ENCODE measurements around the gene MAST3. TPM values are rescaled to one million over a fixed set of nuclear protein-coding genes. Genes with fewer than 3 reads are reported as not detected.

The MAST3 gene
- total and polyA plus RNA-seq, 2 of the 13 experiments (the other 11 are each of a cell fraction or from before 2014, with no cell fraction given), result 4.1 to 4.6 TPM

GRCh38 chr19:18100710-18101109 is 3.1 kb downstream of the MAST3 start (continued):
- TF ChIP-seq ZUFSP (CRISPR knock-in tag; IDR thresholded peaks at IDR 0.05; ENCODE audit: borderline replicate concordance) (no peak), ZNF646 (CRISPR knock-in tag; IDR thresholded peaks at IDR 0.05) (no peak), DZIP1 (CRISPR knock-in tag; IDR thresholded peaks at IDR 0.05) (no peak), ZBTB38 (CRISPR knock-in tag; IDR thresholded peaks at IDR 0.05) (no peak), ZNF230 (CRISPR knock-in tag; IDR thresholded peaks at IDR 0.05) (no peak), ZNF263 (CRISPR knock-in tag; IDR thresholded peaks at IDR 0.05) (no peak), NFIC (IDR thresholded peaks at IDR 0.05; ENCODE audit: low read length) (no peak), ZNF430 (CRISPR knock-in tag; IDR thresholded peaks at IDR 0.05) (peak; percentile 66; the same call in 1 of the 2 replicates), ZNF740 (CRISPR knock-in tag; IDR thresholded peaks at IDR 0.05) (no peak), ESRRA (CRISPR knock-in tag; IDR thresholded peaks at IDR 0.05; ENCODE audit: low read depth) (no peak), ZNF569 (CRISPR knock-in tag; IDR thresholded peaks at IDR 0.05; ENCODE audit: borderline replicate concordance) (no peak), ZBTB20 (CRISPR knock-in tag; IDR thresholded peaks at IDR 0.05; ENCODE audit: borderline replicate concordance, low read depth) (0 out of 2 replicates have a peak, but pooled peaks have one; percentile 25), ZNF503 (CRISPR knock-in tag; IDR thresholded peaks at IDR 0.05) (no peak), FOSL1 (CRISPR knock-in tag; IDR thresholded peaks at IDR 0.05; ENCODE audit: borderline replicate concordance) (no peak), ZEB1 (IDR thresholded peaks at IDR 0.05; ENCODE audit: insufficient replicate concordance, low read depth) (no peak), CHCHD3 (CRISPR knock-in tag; IDR thresholded peaks at IDR 0.05) (no peak)

All from HepG2 (cell line).